Measurements from ENCODE around the gene SLC16A9. TPM values are rescaled to one million over a fixed set of nuclear protein-coding genes. Genes with fewer than 3 reads are reported as not detected.
"Not testable (repeated sequence)": the region's sequence is repeated elsewhere in the genome, so short reads cannot be mapped to it uniquely, and the experiment has no call there.

The SLC16A9 gene
- total RNA-seq, 1 donor: 1.5 TPM

- no peak for DNase-seq (ENCODE audit: low read depth)
- TF ChIP-seq CTCF (IDR thresholded peaks at IDR 0.05; ENCODE audit: insufficient read depth, low read length): no peak
- H3K4me3 ChIP-seq (ENCODE audit: low read depth, low read length): no peak overlapping the region
Observed at GRCh38 chr10:59644841-59645240, 64.8 kb downstream of the SLC16A9 start.

- DNase-seq (ENCODE audit: low read depth); H3K4me3 ChIP-seq (ENCODE audit: low read depth, low read length): not testable (repeated sequence)
Observed at GRCh38 chr10:59641688-59642087, 68.0 kb downstream of the SLC16A9 start.

GRCh38 chr10:59635502-59636290, 74.0 kb downstream of the SLC16A9 start:
- H3K4me3 ChIP-seq (ENCODE audit: low read depth, low read length): no peak overlapping the region
- no peak for TF ChIP-seq CTCF (IDR thresholded peaks at IDR 0.05; ENCODE audit: insufficient read depth, low read length)
- no peak for DNase-seq (ENCODE audit: low read depth)

GRCh38 chr10:59634102-59634501, 75.5 kb downstream of the SLC16A9 start:
- no peak overlapping the region for H3K4me3 ChIP-seq (ENCODE audit: low read depth, low read length)
- no peak for TF ChIP-seq CTCF (IDR thresholded peaks at IDR 0.05; ENCODE audit: insufficient read depth, low read length)
- DNase-seq (ENCODE audit: low read depth): no peak

GRCh38 chr10:59633063-59633462, 76.6 kb downstream of the SLC16A9 start:
- DNase-seq (ENCODE audit: low read depth): no peak
- TF ChIP-seq CTCF (IDR thresholded peaks at IDR 0.05; ENCODE audit: insufficient read depth, low read length): no peak
- H3K4me3 ChIP-seq (ENCODE audit: low read depth, low read length): no peak overlapping the region

- no peak for TF ChIP-seq CTCF (IDR thresholded peaks at IDR 0.05; ENCODE audit: insufficient read depth, low read length)
- H3K4me3 ChIP-seq (ENCODE audit: low read depth, low read length): no peak overlapping the region
- DNase-seq (ENCODE audit: low read depth): no peak
Observed at GRCh38 chr10:59631882-59632807, 77.5 kb downstream of the SLC16A9 start.

- no peak overlapping the region for H3K4me3 ChIP-seq (ENCODE audit: low read depth, low read length)
- TF ChIP-seq CTCF (IDR thresholded peaks at IDR 0.05; ENCODE audit: insufficient read depth, low read length): no peak
- no peak for DNase-seq (ENCODE audit: low read depth)
Observed at GRCh38 chr10:59631237-59631636, 78.4 kb downstream of the SLC16A9 start.

Data from fibroblast of the aortic adventitia (primary cell).